ENCODE measurements around the gene SAP30L. TPM values are rescaled to one million over a fixed set of nuclear protein-coding genes. Genes with fewer than 3 reads are reported as not detected.

SAP30L gene
- total and polyA plus RNA-seq, 4 donors = 18.2 to 35.4 (median 30.0) TPM

DNA sequence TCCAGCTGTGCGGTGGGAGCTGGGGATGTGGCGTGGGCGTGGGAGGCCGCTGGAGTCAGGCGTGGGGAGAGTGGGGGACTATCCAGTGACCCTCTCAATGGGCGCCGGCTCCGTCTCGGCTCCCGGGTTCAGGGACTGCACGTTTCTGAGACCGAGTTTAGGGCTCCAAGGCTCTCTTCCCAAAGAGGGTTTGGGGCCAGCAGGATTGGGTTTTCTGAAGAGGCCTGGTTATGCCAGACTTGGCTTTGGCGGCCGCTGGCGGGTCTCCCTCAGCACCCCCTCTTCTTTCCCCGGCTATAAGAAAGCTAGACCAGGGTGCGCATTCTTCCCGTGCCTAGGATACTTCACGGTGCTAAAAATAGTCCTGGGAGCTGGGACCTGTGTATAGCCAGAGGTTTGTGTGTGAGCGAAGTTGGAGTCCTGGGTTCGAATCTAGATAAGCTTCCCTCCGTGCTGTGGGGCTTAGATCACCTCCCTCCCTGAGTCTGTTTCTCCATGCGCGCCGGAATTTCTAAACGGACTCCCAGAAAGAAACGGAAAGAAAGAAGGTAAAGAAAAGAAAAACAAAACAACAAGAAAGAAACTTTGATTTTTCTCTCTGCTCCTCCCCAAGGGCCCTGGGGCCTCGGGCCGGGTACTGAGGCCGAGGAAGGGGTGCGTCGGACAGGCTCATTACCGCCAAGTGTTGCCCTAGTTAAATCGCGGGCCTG lies 27.2 kb downstream of the SAP30L start:
- DNase-seq (peak in 1 of 3 donors; percentile 26), ATAC-seq (ENCODE audit: insufficient read depth, low FRiP score) (no peak)
- peaks cover 3 to 90% (median 85%) of the 10 kb centered on the region in 3 donors for H3K27me3 ChIP-seq (ENCODE audit: control insufficient read depth in 3 of 3, insufficient read depth in 3 of 3, low read length in 2 of 3)
- no peaks in the 10 kb centered on the region for H3K36me3 ChIP-seq (ENCODE audit: control insufficient read depth in 4 of 4, insufficient read depth in 4 of 4, low read length in 4 of 4)
- WGBS, 2 donors = 6% methylated on average over 35 of the region's 35 CpGs
- H3K9ac ChIP-seq (ENCODE audit: insufficient read depth in 1 of 2, low read length in 2 of 2) = no peak overlapping the region
- no peak overlapping the region for H3K4me3 ChIP-seq
- H3K4me1 ChIP-seq (ENCODE audit: control insufficient read depth in 5 of 5, insufficient read depth in 5 of 5, low read length in 5 of 5) = peaks cover 0 to 33% (median 9%) of the 10 kb centered on the region in 5 donors
- TF ChIP-seq, protein P1, sequence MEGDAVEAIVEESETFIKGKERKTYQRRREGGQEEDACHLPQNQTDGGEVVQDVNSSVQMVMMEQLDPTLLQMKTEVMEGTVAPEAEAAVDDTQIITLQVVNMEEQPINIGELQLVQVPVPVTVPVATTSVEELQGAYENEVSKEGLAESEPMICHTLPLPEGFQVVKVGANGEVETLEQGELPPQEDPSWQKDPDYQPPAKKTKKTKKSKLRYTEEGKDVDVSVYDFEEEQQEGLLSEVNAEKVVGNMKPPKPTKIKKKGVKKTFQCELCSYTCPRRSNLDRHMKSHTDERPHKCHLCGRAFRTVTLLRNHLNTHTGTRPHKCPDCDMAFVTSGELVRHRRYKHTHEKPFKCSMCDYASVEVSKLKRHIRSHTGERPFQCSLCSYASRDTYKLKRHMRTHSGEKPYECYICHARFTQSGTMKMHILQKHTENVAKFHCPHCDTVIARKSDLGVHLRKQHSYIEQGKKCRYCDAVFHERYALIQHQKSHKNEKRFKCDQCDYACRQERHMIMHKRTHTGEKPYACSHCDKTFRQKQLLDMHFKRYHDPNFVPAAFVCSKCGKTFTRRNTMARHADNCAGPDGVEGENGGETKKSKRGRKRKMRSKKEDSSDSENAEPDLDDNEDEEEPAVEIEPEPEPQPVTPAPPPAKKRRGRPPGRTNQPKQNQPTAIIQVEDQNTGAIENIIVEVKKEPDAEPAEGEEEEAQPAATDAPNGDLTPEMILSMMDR (IDR thresholded peaks at IDR 0.05; ENCODE audit: control extremely low read depth, extremely low read depth) = no peak
- H3K9me3 ChIP-seq (ENCODE audit: control insufficient read depth in 4 of 4, insufficient read depth in 3 of 4, low read length in 3 of 4) = peaks cover 0 to 8% (median 0%) of the 10 kb centered on the region in 4 donors
- peak overlapping the region in 1 of 2 donors; percentile 67 for H3K27ac ChIP-seq (ENCODE audit: low read depth in 1 of 2, low read length in 1 of 2)

DNA sequence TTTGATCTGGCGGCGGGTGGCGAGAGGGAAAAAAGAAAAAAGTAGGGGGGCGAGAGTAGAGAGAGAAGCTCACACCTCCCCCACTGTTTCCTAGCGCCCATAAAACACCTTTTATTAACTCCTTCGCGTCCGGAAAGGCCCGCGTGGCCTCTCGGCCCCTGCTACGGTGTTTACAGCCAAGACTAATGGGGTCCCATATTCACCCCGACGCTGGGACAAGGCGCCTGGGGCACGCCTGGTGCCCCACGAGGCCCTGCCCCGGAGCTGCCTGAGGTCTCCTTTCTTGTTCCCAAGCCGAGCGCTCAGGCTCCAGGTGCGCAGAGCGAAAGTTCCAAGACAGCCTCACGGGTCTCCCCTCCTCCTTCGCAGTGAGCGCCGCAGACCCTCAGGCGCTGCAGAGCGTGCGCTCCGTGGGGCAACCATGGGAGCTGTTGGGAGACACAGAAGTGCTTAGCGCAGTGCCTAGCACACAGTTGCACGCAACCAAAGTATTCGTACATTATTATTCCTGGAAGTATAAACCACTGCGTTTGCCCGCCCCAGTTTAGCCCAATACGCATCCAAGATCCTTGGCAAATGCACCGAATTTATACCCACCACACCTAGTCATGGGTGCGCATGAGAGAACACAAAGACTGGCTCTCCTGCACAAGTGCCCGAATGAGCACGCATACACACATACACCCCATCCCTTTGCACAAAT lies 27.9 kb downstream of the SAP30L start:
- Histone ChIP-seq H3K4me3 (no peak overlapping the region), H3K36me3 (ENCODE audit: control insufficient read depth in 4 of 4, insufficient read depth in 4 of 4, low read length in 4 of 4) (no peaks in the 10 kb centered on the region), H3K9me3 (ENCODE audit: control insufficient read depth in 4 of 4, insufficient read depth in 3 of 4, low read length in 3 of 4) (peaks cover 0 to 8% (median 0%) of the 10 kb centered on the region in 4 donors), H3K9ac (ENCODE audit: insufficient read depth in 1 of 2, low read length in 2 of 2) (no peak overlapping the region), H3K27me3 (ENCODE audit: control insufficient read depth in 3 of 3, insufficient read depth in 3 of 3, low read length in 2 of 3) (peaks cover 5 to 94% (median 91%) of the 10 kb centered on the region in 3 donors), H3K27ac (ENCODE audit: low read depth in 1 of 2, low read length in 1 of 2) (peak overlapping the region in 1 of 2 donors; percentile 67), H3K4me1 (ENCODE audit: control insufficient read depth in 5 of 5, insufficient read depth in 5 of 5, low read length in 5 of 5) (peaks cover 0 to 36% (median 9%) of the 10 kb centered on the region in 5 donors)
- no peak for ATAC-seq (ENCODE audit: insufficient read depth, low FRiP score)
- TF ChIP-seq, protein P1 (IDR thresholded peaks at IDR 0.05; ENCODE audit: control extremely low read depth, extremely low read depth) = no peak
- DNase-seq = no peak
- WGBS, 2 donors = 7 to 11% methylated on average over 40 of the region's 40 CpGs

DNA sequence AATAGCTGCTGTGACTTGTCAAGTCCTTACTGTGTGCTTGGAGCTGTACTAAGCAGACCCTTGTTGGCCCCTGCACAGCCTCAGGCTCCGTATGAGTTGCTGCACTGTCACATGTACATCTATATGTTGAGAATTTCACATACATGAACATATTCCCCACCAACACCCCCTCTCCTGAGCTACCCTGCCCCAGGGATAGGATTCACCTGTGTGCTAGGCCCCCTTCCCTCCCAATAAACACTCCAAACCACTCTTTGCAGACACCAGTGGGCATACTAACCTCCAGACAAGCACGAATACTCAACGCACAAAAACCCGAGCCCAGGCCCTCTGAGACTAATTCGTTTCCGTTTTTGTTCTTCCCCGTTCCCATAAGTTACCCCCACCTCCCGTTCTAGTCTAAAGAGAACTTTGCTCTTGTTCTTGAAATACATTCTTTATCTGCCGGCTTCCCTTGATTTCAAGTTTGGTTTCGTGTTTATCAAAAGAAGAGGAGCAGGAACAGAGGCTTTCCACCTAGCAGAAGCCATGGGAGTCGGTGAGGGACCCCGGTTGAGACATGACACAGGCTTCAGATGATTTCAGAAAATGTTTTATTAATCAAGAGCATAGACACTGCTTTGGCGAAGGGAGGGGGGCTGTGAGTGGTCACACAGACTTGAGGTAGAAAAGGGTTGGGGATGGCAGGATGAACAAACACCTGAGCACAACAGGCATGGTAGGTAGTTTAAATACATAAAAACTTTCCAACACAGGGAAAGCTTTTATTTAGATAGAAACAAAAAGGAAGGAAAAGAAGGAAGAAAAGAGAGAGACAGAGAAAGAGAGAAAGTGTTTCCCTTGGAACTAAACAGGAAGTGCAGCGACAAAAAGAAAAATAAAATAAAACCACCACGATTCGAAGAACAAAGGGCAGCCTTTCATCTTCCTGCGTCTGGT lies 28.9 kb downstream of the SAP30L start:
- peaks cover 0 to 8% (median 0%) of the 10 kb centered on the region in 4 donors for H3K9me3 ChIP-seq (ENCODE audit: control insufficient read depth in 4 of 4, insufficient read depth in 3 of 4, low read length in 3 of 4)
- peaks cover 5 to 97% (median 95%) of the 10 kb centered on the region in 3 donors for H3K27me3 ChIP-seq (ENCODE audit: control insufficient read depth in 3 of 3, insufficient read depth in 3 of 3, low read length in 2 of 3)
- no peak overlapping the region for H3K4me3 ChIP-seq
- no peaks in the 10 kb centered on the region for H3K36me3 ChIP-seq (ENCODE audit: control insufficient read depth in 4 of 4, insufficient read depth in 4 of 4, low read length in 4 of 4)
- TF ChIP-seq, protein P1 (IDR thresholded peaks at IDR 0.05; ENCODE audit: control extremely low read depth, extremely low read depth) = no peak
- DNase-seq (peak in 1 of 3 donors; percentile 47), ATAC-seq (ENCODE audit: insufficient read depth, low FRiP score) (no peak)
- H3K4me1 ChIP-seq (ENCODE audit: control insufficient read depth in 5 of 5, insufficient read depth in 5 of 5, low read length in 5 of 5) = peaks cover 0 to 36% (median 9%) of the 10 kb centered on the region in 5 donors
- WGBS, 2 donors = 7 to 11% methylated on average over 17 of the region's 17 CpGs
- peak overlapping the region in 1 of 2 donors; percentile 49 for H3K27ac ChIP-seq (ENCODE audit: low read depth in 1 of 2, low read length in 1 of 2)
- no peak overlapping the region for H3K9ac ChIP-seq (ENCODE audit: insufficient read depth in 1 of 2, low read length in 2 of 2)
